ENCODE measurements around the gene MEIOSIN. TPM values are rescaled to one million over a fixed set of nuclear protein-coding genes. Genes with fewer than 3 reads are reported as not detected.

Gene MEIOSIN
- total and polyA plus RNA-seq, 2 of the 13 experiments (the other 11 are each of a cell fraction or from before 2014, with no cell fraction given): not detected

DNA sequence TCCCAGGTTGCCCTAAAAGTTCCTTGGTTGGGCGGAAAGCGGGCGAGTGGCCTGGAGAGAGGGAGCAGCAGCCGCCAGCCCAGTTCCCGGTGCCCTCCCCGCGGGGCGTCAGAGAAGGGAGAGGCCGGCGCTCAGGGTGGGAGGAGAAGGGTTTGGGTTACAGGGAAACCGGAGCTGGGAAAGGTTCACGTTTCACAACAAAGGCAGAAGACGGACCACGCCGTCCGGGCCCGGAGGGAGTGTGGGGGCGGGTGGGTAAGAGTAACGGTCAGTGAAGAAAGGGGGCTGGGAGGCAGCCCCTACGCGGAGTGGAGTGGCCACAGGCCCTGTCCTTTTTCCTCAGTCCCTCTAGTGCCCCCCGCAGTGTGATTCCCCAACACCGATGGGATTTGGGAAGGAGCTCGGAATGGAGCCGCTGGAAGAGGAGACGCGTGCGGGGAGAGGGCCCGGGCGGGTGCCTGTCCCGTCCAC lies 34.2 kb downstream of the MEIOSIN start:
- Histone ChIP-seq H3K4me1 (ENCODE audit: insufficient read depth, low read length) (peaks cover 16% of the 10 kb centered on the region), H4K20me1 (ENCODE audit: insufficient read depth, low read length) (no peaks in the 10 kb centered on the region), H3K4me2 (ENCODE audit: low read depth, low read length) (peak overlapping the region; percentile 93), H3K36me3 (replicated peaks in 1 of 2; ENCODE audit: control insufficient read depth in 1 of 2, insufficient read depth in 2 of 2, low read length in 2 of 2) (no peaks in the 10 kb centered on the region), H3K27me3 (ENCODE audit: control insufficient read depth in 1 of 2, insufficient read depth in 2 of 2, low read length in 2 of 2) (peaks cover 5 to 7% of the 10 kb centered on the region in 2 experiments; a peak in 2 of 5 replicates), H3K9ac (ENCODE audit: insufficient read depth, low read depth, low read length) (peak overlapping the region; percentile 91), H2AFZ (ENCODE audit: low read length) (no peak overlapping the region), H3K27ac (ENCODE audit: extremely low read length, insufficient read depth, low read length) (peak overlapping the region; percentile 91), H3K4me3 (replicated peaks in 1 of 3; ENCODE audit: insufficient read depth in 1 of 3, low read depth in 2 of 3, low read length in 3 of 3) (peak overlapping the region; percentile 75 to 87 (median 76)), H3K79me2 (ENCODE audit: insufficient read depth, low read length) (peaks cover 3% of the 10 kb centered on the region), H3K9me3 (ENCODE audit: low read length) (no peaks in the 10 kb centered on the region)
- BruUV-seq (replicated peaks): no TSS peak
- 0% methylated on average over 13 of the region's 31 CpGs for WGBS (ENCODE audit: low lambda C conversion rate)
- intact Hi-C loops (cut with micrococcal nuclease; ENCODE audit: unreplicated experiment) (loop anchor here (5.0 kb wide), 1 partner anchor 35 kb away; the partner anchor contains the start of genes FBXO46 and MEIOSIN), in situ Hi-C loops (cut with HindIII; ENCODE audit: extremely low pct_ligation_motif_present, low pct_unique_long_range_greater_than_20kb) (no loop called here)
- FAIRE-seq (peak; percentile 66), DNase-seq (ENCODE audit: low spot score) (peak; percentile 78), ATAC-seq (peak; percentile 20)
- CTCF ChIA-PET (ENCODE audit: low intra/inter-chr PET ratio, low total read pairs): no interaction called here
- POLR2A ChIA-PET: interaction anchor here (0.5 to 4.7 kb wide), 17 partner anchors 8 to 115 kb away, joined by 3 to 94 read pairs (median 5); partner anchors contain the start of genes DMWD, FBXO46, FOXA3 and QPCTL
- TF ChIP-seq HMGXB3 (CRISPR knock-in tag; IDR thresholded peaks at IDR 0.05; ENCODE audit: borderline replicate concordance) (0 out of 2 replicates have a peak, but pooled peaks have one; percentile 7), ZNF10 (CRISPR knock-in tag; IDR thresholded peaks at IDR 0.05; ENCODE audit: borderline replicate concordance, low read depth) (no peak), ZNF333 (CRISPR knock-in tag; IDR thresholded peaks at IDR 0.05; ENCODE audit: borderline replicate concordance) (no peak), ZHX2 (IDR thresholded peaks at IDR 0.05; ENCODE audit: low read depth) (no peak), ZHX2 (CRISPR knock-in tag; IDR thresholded peaks at IDR 0.05; ENCODE audit: borderline replicate concordance) (0 out of 2 replicates have a peak, but pooled peaks have one; percentile 1), ERF (CRISPR knock-in tag; IDR thresholded peaks at IDR 0.05) (0 out of 2 replicates have a peak, but pooled peaks have one; percentile 46), SPEN (CRISPR knock-in tag; IDR thresholded peaks at IDR 0.05; ENCODE audit: low read depth) (0 out of 2 replicates have a peak, but pooled peaks have one; percentile 56), ETV5 (CRISPR knock-in tag; IDR thresholded peaks at IDR 0.05; ENCODE audit: borderline replicate concordance) (no peak), ZNF569 (CRISPR knock-in tag; IDR thresholded peaks at IDR 0.05; ENCODE audit: borderline replicate concordance) (no peak), ATF7 (IDR thresholded peaks at IDR 0.05) (no peak), ATF7 (CRISPR knock-in tag; IDR thresholded peaks at IDR 0.05) (no peak), CHD4 (IDR thresholded peaks at IDR 0.05; ENCODE audit: borderline replicate concordance, low read length) (no peak), ZNF557 (CRISPR knock-in tag; IDR thresholded peaks at IDR 0.05) (0 out of 2 replicates have a peak, but pooled peaks have one; percentile 11)
- TF ChIP-seq, protein P1, sequence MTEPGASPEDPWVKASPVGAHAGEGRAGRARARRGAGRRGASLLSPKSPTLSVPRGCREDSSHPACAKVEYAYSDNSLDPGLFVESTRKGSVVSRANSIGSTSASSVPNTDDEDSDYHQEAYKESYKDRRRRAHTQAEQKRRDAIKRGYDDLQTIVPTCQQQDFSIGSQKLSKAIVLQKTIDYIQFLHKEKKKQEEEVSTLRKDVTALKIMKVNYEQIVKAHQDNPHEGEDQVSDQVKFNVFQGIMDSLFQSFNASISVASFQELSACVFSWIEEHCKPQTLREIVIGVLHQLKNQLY (CRISPR knock-in tag; IDR thresholded peaks at IDR 0.05): 0 out of 2 replicates have a peak, but pooled peaks have one; percentile 4

All from HepG2 (cell line).